T1000 (cell line): Measurements from ENCODE around the gene EYA2.

Source experiments
- DNase-seq: peaks from one replicate; lab custom pipeline; 2025; ENCODE audit warnings: mixed read lengths; lab: John Stamatoyannopoulos, UW

EYA2 gene

GRCh38 chr20:46979603-46980241 lies 85.1 kb downstream of the EYA2 start:
- DNase-seq, result no peak

- no peak for DNase-seq
These were observed 86.5 kb downstream of the EYA2 start for GRCh38 chr20:46981184-46981583.

GRCh38 chr20:46983466-46983865 lies 88.8 kb downstream of the EYA2 start:
- DNase-seq, result no peak

- no peak for DNase-seq
These were observed 89.8 kb downstream of the EYA2 start for GRCh38 chr20:46984405-46984804.

GRCh38 chr20:46985250-46985649 lies 90.6 kb downstream of the EYA2 start:
- DNase-seq, result no peak

- no peak for DNase-seq
These were observed 91.0 kb downstream of the EYA2 start for GRCh38 chr20:46985671-46986070.

GRCh38 chr20:46987001-46987400 lies 92.4 kb downstream of the EYA2 start:
- no peak for DNase-seq

GRCh38 chr20:46990017-46990595 lies 95.5 kb downstream of the EYA2 start:
- DNase-seq, result no peak

GRCh38 chr20:46990596-46991104 lies 96.0 kb downstream of the EYA2 start:
- DNase-seq, result no peak

- no peak for DNase-seq
These were observed 96.5 kb downstream of the EYA2 start for GRCh38 chr20:46991168-46991567.

GRCh38 chr20:46991880-46992639 lies 97.4 kb downstream of the EYA2 start:
- DNase-seq, result no peak

GRCh38 chr20:46992640-46993035 lies 98.0 kb downstream of the EYA2 start:
- no peak for DNase-seq

GRCh38 chr20:46993465-46994095 lies 98.9 kb downstream of the EYA2 start:
- DNase-seq, result no peak

- DNase-seq, result no peak
These were observed 99.7 kb downstream of the EYA2 start for GRCh38 chr20:46994341-46994740.

- DNase-seq, result no peak
These were observed 101.0 kb downstream of the EYA2 start for GRCh38 chr20:46995561-46996142.

GRCh38 chr20:46997187-46997586 lies 102.5 kb downstream of the EYA2 start:
- no peak for DNase-seq

- DNase-seq, result no peak
These were observed 104.0 kb downstream of the EYA2 start for GRCh38 chr20:46998477-46999240.

- no peak for DNase-seq
These were observed 105.3 kb downstream of the EYA2 start for GRCh38 chr20:46999801-47000465.

GRCh38 chr20:47003223-47003622 lies 108.6 kb downstream of the EYA2 start:
- DNase-seq, result no peak

- no peak for DNase-seq
These were observed 109.5 kb downstream of the EYA2 start for GRCh38 chr20:47004179-47004578.
